ENCODE measurements around the gene NR1I2.

Gene NR1I2

GRCh38 chr3:119778176-119778575 lies 3.7 kb upstream of the NR1I2 start:
- in situ Hi-C loops (cut with HindIII; ENCODE audit: low sequenced_read_pairs) = no loop called here

- in situ Hi-C loops (cut with HindIII; ENCODE audit: low sequenced_read_pairs) = no loop called here
Measured at GRCh38 chr3:119778811-119779210, 3.1 kb upstream of the NR1I2 start.

- in situ Hi-C loops (cut with HindIII; ENCODE audit: low sequenced_read_pairs) = no loop called here
Measured at GRCh38 chr3:119779731-119780383, 2.0 kb upstream of the NR1I2 start.

- in situ Hi-C loops (cut with HindIII; ENCODE audit: low sequenced_read_pairs) = no loop called here
Measured at GRCh38 chr3:119782460-119782859, 559 bp downstream of the NR1I2 start.

- in situ Hi-C loops (cut with HindIII; ENCODE audit: low sequenced_read_pairs) = no loop called here
Measured at GRCh38 chr3:119783255-119783654, 1.4 kb downstream of the NR1I2 start.

- in situ Hi-C loops (cut with HindIII; ENCODE audit: low sequenced_read_pairs) = no loop called here
Measured at GRCh38 chr3:119783883-119784282, 2.0 kb downstream of the NR1I2 start.

- in situ Hi-C loops (cut with HindIII; ENCODE audit: low sequenced_read_pairs) = no loop called here
Measured at GRCh38 chr3:119786409-119786808, 4.5 kb downstream of the NR1I2 start.

GRCh38 chr3:119790369-119790768 lies 8.5 kb downstream of the NR1I2 start:
- in situ Hi-C loops (cut with HindIII; ENCODE audit: low sequenced_read_pairs) = no loop called here

GRCh38 chr3:119792270-119792669 lies 10.4 kb downstream of the NR1I2 start:
- in situ Hi-C loops (cut with HindIII; ENCODE audit: low sequenced_read_pairs) = no loop called here

GRCh38 chr3:119794401-119794800 lies 12.5 kb downstream of the NR1I2 start:
- in situ Hi-C loops (cut with HindIII; ENCODE audit: low sequenced_read_pairs) = no loop called here

GRCh38 chr3:119794971-119795612 lies 13.2 kb downstream of the NR1I2 start:
- in situ Hi-C loops (cut with HindIII; ENCODE audit: low sequenced_read_pairs) = no loop called here

GRCh38 chr3:119795849-119796248 lies 13.9 kb downstream of the NR1I2 start:
- in situ Hi-C loops (cut with HindIII; ENCODE audit: low sequenced_read_pairs) = no loop called here

GRCh38 chr3:119796368-119796767 lies 14.5 kb downstream of the NR1I2 start:
- in situ Hi-C loops (cut with HindIII; ENCODE audit: low sequenced_read_pairs) = no loop called here

GRCh38 chr3:119796785-119797184 lies 14.9 kb downstream of the NR1I2 start:
- in situ Hi-C loops (cut with HindIII; ENCODE audit: low sequenced_read_pairs) = no loop called here

GRCh38 chr3:119800844-119801243 lies 18.9 kb downstream of the NR1I2 start:
- in situ Hi-C loops (cut with HindIII; ENCODE audit: low sequenced_read_pairs) = no loop called here

- in situ Hi-C loops (cut with HindIII; ENCODE audit: low sequenced_read_pairs) = no loop called here
Measured at GRCh38 chr3:119808244-119808643, 26.3 kb downstream of the NR1I2 start.

GRCh38 chr3:119808843-119809242 lies 26.9 kb downstream of the NR1I2 start:
- in situ Hi-C loops (cut with HindIII; ENCODE audit: low sequenced_read_pairs) = no loop called here

GRCh38 chr3:119809249-119810017 lies 27.5 kb downstream of the NR1I2 start:
- in situ Hi-C loops (cut with HindIII; ENCODE audit: low sequenced_read_pairs) = loop anchor here (10.0 kb wide), 1 partner anchor 365 kb away; no protein-coding TSS in a partner anchor

GRCh38 chr3:119810018-119810435 lies 28.1 kb downstream of the NR1I2 start:
- in situ Hi-C loops (cut with HindIII; ENCODE audit: low sequenced_read_pairs) = loop anchor here (10.0 kb wide), 1 partner anchor 365 kb away; no protein-coding TSS in a partner anchor

- in situ Hi-C loops (cut with HindIII; ENCODE audit: low sequenced_read_pairs) = loop anchor here (10.0 kb wide), 1 partner anchor 362 kb away; no protein-coding TSS in a partner anchor
Measured at GRCh38 chr3:119812491-119813058, 30.7 kb downstream of the NR1I2 start.

- in situ Hi-C loops (cut with HindIII; ENCODE audit: low sequenced_read_pairs) = loop anchor here (10.0 kb wide), 1 partner anchor 359 kb away; no protein-coding TSS in a partner anchor
Measured at GRCh38 chr3:119815716-119816115, 33.8 kb downstream of the NR1I2 start.
